Natural killer cell (primary cell): ENCODE measurements around the gene RAB44. TPM values are rescaled to one million over a fixed set of nuclear protein-coding genes. Genes with fewer than 3 reads are reported as not detected.

Experiments
- ATAC-seq, 3 donors: fragments of 150-1000 bp in 2 of 3; fragments of 200-7000 bp in 1 of 3; cut with Tn5 transposase; 1 replicate in 1 of 3; 2 replicates in 2 of 3; pipeline ENCODE4 v1.10.0; 2021; ENCODE audit warnings: mild to moderate bottlenecking in 2 of 3, moderate library complexity in 2 of 3
- DNase-seq, 2 donors: peaks; one replicate each; pipeline versions ENCODE4 v3.0.0 to v3.0.0-alpha.2; 2013 to 2021; ENCODE audit warnings: mixed read lengths in 1 of 2
- H3K27ac ChIP-seq: one replicate; pipeline ENCODE4 v1.5.1; 2013; ENCODE audit warnings: mild to moderate bottlenecking, low read length
- H3K27me3 ChIP-seq: one replicate; pipeline ENCODE4 v1.6.1; 2013; ENCODE audit warnings: low read length; ENCODE audit not compliant: control insufficient read depth, insufficient read depth
- H3K36me3 ChIP-seq: one replicate; pipeline ENCODE4 v1.6.1; 2013; ENCODE audit warnings: low read length; ENCODE audit not compliant: control insufficient read depth, insufficient read depth
- H3K4me1 ChIP-seq: one replicate; pipeline ENCODE4 v1.6.1; 2013; ENCODE audit warnings: low read length; ENCODE audit not compliant: control insufficient read depth, insufficient read depth
- H3K4me3 ChIP-seq: one replicate; pipeline ENCODE4 v1.5.1; 2013; ENCODE audit warnings: low read length
- H3K9me3 ChIP-seq: one replicate; pipeline ENCODE4 v1.6.1; 2013; ENCODE audit warnings: low read length; ENCODE audit not compliant: control insufficient read depth, insufficient read depth
- H3K27ac Mint-ChIP-seq, 2 donors: one replicate each; pipeline ENCODE4 v1.8.0; 2022; ENCODE audit warnings: mild to moderate bottlenecking in 2 of 2, mixed read lengths in 2 of 2, moderate library complexity in 1 of 2
- H3K27me3 Mint-ChIP-seq, 2 donors: one replicate each; pipeline ENCODE4 v1.8.0; 2022; ENCODE audit warnings: low read depth in 2 of 2, mixed read lengths in 2 of 2
- H3K36me3 Mint-ChIP-seq: one replicate; pipeline ENCODE4 v1.8.0; 2022; ENCODE audit warnings: mixed read lengths
- H3K4me1 Mint-ChIP-seq, 2 donors: one replicate each; pipeline ENCODE4 v1.8.0; 2022; ENCODE audit warnings: mixed read lengths in 2 of 2
- H3K4me3 Mint-ChIP-seq: one replicate; pipeline ENCODE4 v1.8.0; 2022; ENCODE audit warnings: mild to moderate bottlenecking, moderate library complexity, mixed read lengths
- H3K9me3 Mint-ChIP-seq, 2 donors: one replicate each; pipeline ENCODE4 v1.8.0; 2022; ENCODE audit warnings: mixed read lengths in 2 of 2
- WGBS: methylation state at CpG from one replicate; pipeline ENCODE4 v1.1.7; 2013; ENCODE audit warnings: missing lambda C conversion rate; ENCODE audit not compliant: insufficient coverage; 5-methylcytosine and 5-hydroxymethylcytosine counted together
- intact Hi-C: fragments of 100-400 bp; cut with micrococcal nuclease; formaldehyde crosslinking; loops from one replicate; pipeline ENCODE4 v1.14.2; 2022
- total RNA-seq, 4 donors: library from RNA; stranded (reverse); fragments of 120-200 nt in 1 of 4; gene quantifications; one replicate each; pipeline versions ENCODE4 v1.2.3 to v1.2.4, GENCODE V29; 2013 to 2022
- TF ChIP-seq, protein P1 (sequence below): fragments of 200-600 bp; IDR thresholded peaks from one replicate; pipeline ENCODE4 v1.8.0; 2022; ENCODE audit warnings: antibody characterized with exemption

Gene RAB44
- total RNA-seq, 3 donors from 2014 or later (not counting 1 experiment from before 2014, with no cell fraction given): 0.09 to 12.9 (median 0.70) TPM

DNA sequence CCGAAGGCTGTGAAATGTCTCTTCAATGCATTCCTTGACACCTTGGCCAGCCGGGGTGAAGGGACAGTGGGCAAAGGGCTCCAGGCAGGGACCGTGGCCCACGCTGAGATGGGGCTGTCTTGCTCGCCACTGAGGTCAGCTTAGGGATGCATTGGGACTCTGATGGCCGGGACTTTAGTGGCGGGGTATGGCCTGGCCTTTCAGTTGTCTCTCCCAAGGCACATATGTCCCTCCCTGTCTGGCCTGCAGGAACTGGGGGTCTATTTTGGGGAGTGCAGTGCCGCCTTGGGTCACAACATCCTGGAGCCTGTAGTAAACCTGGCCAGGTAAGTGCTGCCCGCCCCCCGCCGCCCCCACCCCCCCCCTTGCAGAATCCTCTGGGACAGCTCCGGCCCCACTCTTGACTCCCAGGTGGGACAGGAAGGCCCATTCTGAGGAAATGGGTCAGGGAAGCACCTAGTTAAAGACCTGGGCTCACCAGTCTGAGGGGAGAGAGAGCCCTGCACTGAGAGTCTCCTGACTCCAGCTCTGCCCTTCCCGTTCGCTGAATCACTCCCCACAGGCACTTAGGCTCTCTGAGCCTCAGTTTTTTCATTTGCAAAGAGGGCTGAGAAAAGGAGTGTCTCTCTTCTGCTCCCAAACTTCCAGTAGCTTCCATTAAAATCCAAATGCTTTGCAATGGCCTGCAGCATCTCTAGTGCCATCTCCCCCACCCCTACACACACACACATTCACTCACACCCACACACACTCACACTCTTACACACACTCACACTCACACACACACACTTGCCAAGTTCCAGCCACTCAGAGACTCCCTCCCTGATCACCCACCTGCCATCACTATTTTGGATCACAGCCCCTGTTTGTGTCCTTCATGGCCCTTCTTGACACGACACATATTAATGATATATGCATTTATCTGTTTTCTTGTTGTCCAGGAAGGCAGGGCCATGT, 33.1 kb downstream of the RAB44 start:
- intact Hi-C loops: no loop called here
- Histone ChIP-seq H3K27ac (no peak overlapping the region), H3K4me3 (no peak overlapping the region), H3K4me1 (peaks cover 24% of the 10 kb centered on the region), H3K9me3 (no peaks in the 10 kb centered on the region), H3K36me3 (no peaks in the 10 kb centered on the region), H3K27me3 (no peaks in the 10 kb centered on the region)
- H3K27ac Mint-ChIP-seq: no peak overlapping the region
- no peaks in the 10 kb centered on the region for H3K27me3 Mint-ChIP-seq
- no peaks in the 10 kb centered on the region for H3K36me3 Mint-ChIP-seq
- no peak overlapping the region for H3K4me3 Mint-ChIP-seq
- ATAC-seq: no peak
- 95% methylated on average over 9 of the region's 15 CpGs for WGBS
- TF ChIP-seq, protein P1, sequence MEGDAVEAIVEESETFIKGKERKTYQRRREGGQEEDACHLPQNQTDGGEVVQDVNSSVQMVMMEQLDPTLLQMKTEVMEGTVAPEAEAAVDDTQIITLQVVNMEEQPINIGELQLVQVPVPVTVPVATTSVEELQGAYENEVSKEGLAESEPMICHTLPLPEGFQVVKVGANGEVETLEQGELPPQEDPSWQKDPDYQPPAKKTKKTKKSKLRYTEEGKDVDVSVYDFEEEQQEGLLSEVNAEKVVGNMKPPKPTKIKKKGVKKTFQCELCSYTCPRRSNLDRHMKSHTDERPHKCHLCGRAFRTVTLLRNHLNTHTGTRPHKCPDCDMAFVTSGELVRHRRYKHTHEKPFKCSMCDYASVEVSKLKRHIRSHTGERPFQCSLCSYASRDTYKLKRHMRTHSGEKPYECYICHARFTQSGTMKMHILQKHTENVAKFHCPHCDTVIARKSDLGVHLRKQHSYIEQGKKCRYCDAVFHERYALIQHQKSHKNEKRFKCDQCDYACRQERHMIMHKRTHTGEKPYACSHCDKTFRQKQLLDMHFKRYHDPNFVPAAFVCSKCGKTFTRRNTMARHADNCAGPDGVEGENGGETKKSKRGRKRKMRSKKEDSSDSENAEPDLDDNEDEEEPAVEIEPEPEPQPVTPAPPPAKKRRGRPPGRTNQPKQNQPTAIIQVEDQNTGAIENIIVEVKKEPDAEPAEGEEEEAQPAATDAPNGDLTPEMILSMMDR: no peak
- peaks cover 14 to 15% of the 10 kb centered on the region in 2 donors for H3K4me1 Mint-ChIP-seq
- DNase-seq: no peak
- H3K9me3 Mint-ChIP-seq: no peaks in the 10 kb centered on the region

DNA sequence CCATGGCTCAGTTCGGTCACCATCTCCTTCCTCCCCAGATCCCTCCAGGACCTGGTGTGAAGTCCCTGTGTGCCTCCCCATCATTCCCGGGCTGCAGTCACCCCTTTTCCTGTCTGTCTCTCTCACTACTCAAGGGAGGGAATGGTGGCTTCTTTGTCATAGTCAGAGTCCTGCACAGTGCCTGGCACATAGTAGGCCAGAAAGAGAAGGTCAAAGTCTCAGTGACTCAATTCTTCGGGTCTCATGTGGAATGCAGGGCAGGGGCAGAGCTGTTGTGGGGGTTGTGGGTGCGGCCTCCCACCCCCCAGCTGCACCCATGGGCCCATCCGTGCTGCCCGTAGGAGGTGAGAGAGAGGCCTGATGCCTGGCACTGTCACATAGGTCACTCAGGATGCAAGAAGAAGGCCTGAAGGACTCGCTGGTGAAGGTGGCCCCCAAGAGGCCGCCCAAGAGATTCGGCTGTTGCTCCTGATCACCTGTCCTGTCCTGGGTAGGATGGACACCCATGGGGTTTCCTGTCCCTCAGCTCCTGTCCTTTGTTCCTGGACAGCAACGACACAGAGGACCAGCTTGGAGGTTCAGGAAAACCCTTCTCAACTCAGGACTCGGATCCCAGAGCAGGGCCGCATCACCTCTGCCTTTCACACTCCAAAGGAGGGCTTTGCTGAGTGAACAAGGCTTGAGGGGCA, 34.1 kb downstream of the RAB44 start:
- Histone ChIP-seq H3K9me3 (no peaks in the 10 kb centered on the region), H3K27ac (no peak overlapping the region), H3K27me3 (no peaks in the 10 kb centered on the region), H3K4me1 (peaks cover 20% of the 10 kb centered on the region), H3K4me3 (no peak overlapping the region), H3K36me3 (no peaks in the 10 kb centered on the region)
- Mint-ChIP-seq H3K4me1 (peaks cover 14 to 15% of the 10 kb centered on the region in 2 donors), H3K4me3 (no peak overlapping the region), H3K36me3 (no peaks in the 10 kb centered on the region), H3K9me3 (no peaks in the 10 kb centered on the region), H3K27ac (no peak overlapping the region), H3K27me3 (no peaks in the 10 kb centered on the region)
- 90% methylated on average over 12 of the region's 12 CpGs for WGBS
- DNase-seq: no peak
- intact Hi-C loops: no loop called here
- TF ChIP-seq, protein P1: no peak
- ATAC-seq: no peak

DNA sequence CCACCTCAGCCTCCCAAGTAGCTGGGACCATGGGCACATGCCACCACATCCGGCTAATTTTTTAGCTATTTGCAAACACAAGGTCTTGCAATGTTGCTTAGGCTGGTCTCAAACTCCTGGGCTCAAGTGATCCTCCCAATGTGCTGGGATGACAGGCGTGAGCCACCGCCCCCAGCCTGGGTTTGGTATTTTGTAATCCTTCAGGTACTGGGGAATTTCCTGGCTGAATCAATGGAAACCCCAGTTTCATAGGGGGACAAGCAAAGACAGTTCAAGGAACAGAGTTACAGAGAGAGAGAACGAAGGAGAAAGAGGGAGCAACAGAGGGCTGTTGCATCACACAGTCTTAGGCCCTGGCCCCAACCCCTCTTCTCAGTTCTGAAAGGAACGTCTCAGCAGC, 35.7 kb downstream of the RAB44 start:
- no peak overlapping the region for H3K4me3 ChIP-seq
- no peak overlapping the region for H3K4me3 Mint-ChIP-seq
- TF ChIP-seq, protein P1: no peak
- no peak for ATAC-seq
- DNase-seq: no peak
- H3K27ac Mint-ChIP-seq: no peak overlapping the region
- no peak overlapping the region for H3K27ac ChIP-seq
- no peaks in the 10 kb centered on the region for H3K9me3 Mint-ChIP-seq
- 87% methylated on average over 5 of the region's 5 CpGs for WGBS
- intact Hi-C loops: no loop called here
- peaks cover 16% of the 10 kb centered on the region for H3K4me1 ChIP-seq
- H3K27me3 ChIP-seq: no peaks in the 10 kb centered on the region
- peaks cover 8% of the 10 kb centered on the region in 2 donors for H3K4me1 Mint-ChIP-seq
- H3K9me3 ChIP-seq: no peaks in the 10 kb centered on the region
- H3K36me3 Mint-ChIP-seq: no peaks in the 10 kb centered on the region
- no peaks in the 10 kb centered on the region for H3K36me3 ChIP-seq
- no peaks in the 10 kb centered on the region for H3K27me3 Mint-ChIP-seq
